Muscle of leg (tissue), 16 donors: ENCODE measurements around the gene ARHGAP24. TPM values are rescaled to one million over a fixed set of nuclear protein-coding genes. Genes with fewer than 3 reads are reported as not detected.
A peak's percentile ranks its signal among the peaks of the same experiment; 100 is the strongest.

Experiments
- DNase-seq: peaks from one replicate; pipeline ENCODE4 v3.0.0; 2013
- H3K27ac ChIP-seq: one replicate; pipeline ENCODE4 v1.5.1; 2013; ENCODE audit warnings: mild to moderate bottlenecking, low read length, control low read depth
- H3K27me3 ChIP-seq: one replicate; pipeline ENCODE4 v1.6.1; 2013; ENCODE audit warnings: low read length; ENCODE audit not compliant: control insufficient read depth, insufficient read depth
- H3K36me3 ChIP-seq: one replicate; pipeline ENCODE4 v1.6.1; 2013; ENCODE audit warnings: low read length; ENCODE audit not compliant: control insufficient read depth, insufficient read depth
- H3K4me1 ChIP-seq: one replicate; pipeline ENCODE4 v1.6.1; 2013; ENCODE audit warnings: low read length; ENCODE audit not compliant: control insufficient read depth, insufficient read depth
- H3K4me3 ChIP-seq: one replicate; pipeline ENCODE4 v1.5.1; 2013; ENCODE audit warnings: low read length, control low read depth
- H3K9me3 ChIP-seq: replicated peaks from 2 replicates; pipeline ENCODE4 v1.6.1; 2013; ENCODE audit warnings: low read depth, low read length; ENCODE audit not compliant: control insufficient read depth
- WGBS: methylation state at CpG from one replicate; pipeline ENCODE4 v1.1.5; 2013; ENCODE audit warnings: missing lambda C conversion rate; ENCODE audit not compliant: insufficient coverage; 5-methylcytosine and 5-hydroxymethylcytosine counted together
- long read RNA-seq, 11 donors: transcript quantifications; one replicate each; lab custom pipeline, GENCODE V29; 2026
- polyA plus RNA-seq, 8 donors: library from polyadenylated mRNA; unstranded; fragments of 120-200 nt; gene quantifications; one replicate each; pipeline versions ENCODE4 v1.2.1 to v1.2.3, GENCODE V29; 2013; ENCODE audit warnings: inconsistent platforms in 1 of 8, low replicate concordance in 1 of 8; ENCODE audit not compliant: insufficient read length in 8 of 8, insufficient read depth in 1 of 8
- total RNA-seq: library from RNA; stranded (reverse); fragments of 120-200 nt; gene quantifications from one replicate; pipeline ENCODE4 v1.2.4, GENCODE V29; 2013

Gene ARHGAP24
- total RNA-seq = 66.1 TPM
- 10 to 100 TPM; 39.8 to 57.8 (median 48.7) TPM for polyA plus RNA-seq
- long read RNA-seq, donor 1 = 0 reads
- long read RNA-seq, donor 2, partial matches to known transcripts = 0 of 1 reads
- long read RNA-seq, donor 2, other reads (novel, unspliced or antisense) = 0 of 1 reads
- long read RNA-seq, donor 3, full-length matches to known transcripts = 6 of 24 reads
- long read RNA-seq, donor 3, partial matches to known transcripts = 18 of 24 reads
- long read RNA-seq, donor 3, other reads (novel, unspliced or antisense) = 0 of 24 reads
- long read RNA-seq, donor 4, partial matches to known transcripts = 6 of 7 reads
- long read RNA-seq, donor 4, other reads (novel, unspliced or antisense) = 0 of 7 reads
- long read RNA-seq, donor 5, partial matches to known transcripts = 26 of 31 reads
- long read RNA-seq, donor 5, other reads (novel, unspliced or antisense) = 0 of 31 reads
- long read RNA-seq, donor 6, partial matches to known transcripts = 8 of 13 reads
- long read RNA-seq, donor 6, other reads (novel, unspliced or antisense) = 0 of 13 reads
- long read RNA-seq, donor 7, partial matches to known transcripts = 26 of 34 reads
- long read RNA-seq, donor 7, other reads (novel, unspliced or antisense) = 0 of 34 reads
- long read RNA-seq, donor 8, transcript ARHGAP24-212 (8 exons, 1,936 nt) = major isoform, 5 of 6 reads
- long read RNA-seq, donor 8, partial matches to known transcripts = 0 of 6 reads
- long read RNA-seq, donor 8, other reads (novel, unspliced or antisense) = 0 of 6 reads
- long read RNA-seq, donor 9, partial matches to known transcripts = 12 of 19 reads
- long read RNA-seq, donor 9, other reads (novel, unspliced or antisense) = 0 of 19 reads
- long read RNA-seq, donor 10, transcript ARHGAP24-212 (8 exons, 1,936 nt) = major isoform, 5 of 23 reads
- long read RNA-seq, donor 10, partial matches to known transcripts = 14 of 23 reads
- long read RNA-seq, donor 10, other reads (novel, unspliced or antisense) = 0 of 23 reads
- long read RNA-seq, donor 11, partial matches to known transcripts = 0 of 7 reads
- long read RNA-seq, donor 11, other reads (novel, unspliced or antisense) = 0 of 7 reads

DNA sequence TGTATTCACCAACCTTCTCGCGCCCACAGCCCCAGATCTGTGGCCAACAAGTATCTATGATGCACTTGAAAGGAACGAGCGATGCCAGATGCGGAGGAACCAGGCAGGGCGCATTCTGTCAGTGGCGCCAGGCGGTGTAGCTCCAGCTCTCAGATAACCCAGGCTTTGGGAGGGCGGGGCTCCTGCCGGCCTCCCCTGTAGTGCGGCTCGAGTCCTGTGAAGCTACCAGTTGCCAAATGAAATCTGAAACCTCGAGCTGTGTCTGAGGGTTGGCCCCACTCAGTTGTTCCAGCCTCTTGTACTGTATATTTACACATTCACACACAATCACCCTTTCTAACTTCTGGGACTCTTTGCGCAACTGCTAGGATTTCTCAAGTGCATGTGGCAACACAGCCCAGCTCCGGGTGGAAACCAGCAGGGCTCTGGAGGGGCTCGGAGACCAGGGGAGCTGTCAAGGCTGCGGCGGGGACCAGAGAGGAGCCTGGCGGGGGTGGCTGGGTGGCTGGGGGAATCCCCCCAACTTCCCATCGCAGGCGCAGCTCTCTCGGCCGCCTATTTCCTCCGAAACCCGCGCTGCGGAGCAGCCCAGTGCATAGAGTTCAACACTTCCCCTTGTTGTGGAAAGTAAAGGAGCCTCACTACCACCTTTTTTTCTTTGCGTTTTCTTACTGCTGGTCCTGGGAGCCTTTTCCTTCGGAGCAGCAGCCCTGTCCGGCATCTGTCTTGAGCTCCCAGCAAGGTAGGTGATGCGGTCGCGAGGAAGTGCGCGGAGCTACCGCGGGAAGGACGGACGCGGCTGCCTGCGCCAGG lies at the start of gene ARHGAP24:
ARHGAP24 (plus strand) TSS at position 333 of the 813 bp plus-strand sequence.
- no peaks in the 10 kb centered on the region for H3K9me3 ChIP-seq
- 4% methylated on average over 15 of the region's 41 CpGs for WGBS
- no peaks in the 10 kb centered on the region for H3K27me3 ChIP-seq
- peak within 1 kb of the TSS; percentile 74 for H3K4me3 ChIP-seq
- peaks cover 16% of the 10 kb centered on the region for H3K4me1 ChIP-seq
- peak within 1 kb of the TSS; percentile 97 for H3K27ac ChIP-seq
- peak; percentile 98 for DNase-seq
- H3K36me3 ChIP-seq = no peaks in the 10 kb centered on the region

DNA sequence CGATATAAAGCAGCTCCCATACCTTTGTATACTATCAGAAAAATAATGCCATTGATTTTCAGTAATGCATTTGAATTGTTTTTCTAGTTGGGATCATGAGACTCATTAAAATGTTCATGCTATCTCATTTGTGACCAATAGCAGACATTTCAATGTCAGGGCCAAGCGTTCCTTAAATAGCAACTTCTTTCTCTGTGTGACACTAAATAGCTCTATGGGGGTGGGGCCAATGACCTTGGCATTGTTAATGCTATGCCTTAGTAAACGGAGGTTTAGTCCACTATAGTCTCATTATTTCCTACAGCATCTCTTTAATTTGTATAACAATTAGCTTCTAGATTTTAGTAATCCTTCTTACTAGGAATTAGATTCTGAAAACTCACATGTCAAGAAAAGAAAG lies 48.6 kb upstream of the ARHGAP24 start:
- H3K4me1 ChIP-seq = no peaks in the 10 kb centered on the region
- H3K27me3 ChIP-seq = no peaks in the 10 kb centered on the region
- no peaks in the 10 kb centered on the region for H3K9me3 ChIP-seq
- H3K27ac ChIP-seq = no peak overlapping the region
- no peaks in the 10 kb centered on the region for H3K36me3 ChIP-seq
- H3K4me3 ChIP-seq = no peak overlapping the region
- no CpG with 5 or more reads among the region's 3 CpGs for WGBS
- no peak for DNase-seq

DNA sequence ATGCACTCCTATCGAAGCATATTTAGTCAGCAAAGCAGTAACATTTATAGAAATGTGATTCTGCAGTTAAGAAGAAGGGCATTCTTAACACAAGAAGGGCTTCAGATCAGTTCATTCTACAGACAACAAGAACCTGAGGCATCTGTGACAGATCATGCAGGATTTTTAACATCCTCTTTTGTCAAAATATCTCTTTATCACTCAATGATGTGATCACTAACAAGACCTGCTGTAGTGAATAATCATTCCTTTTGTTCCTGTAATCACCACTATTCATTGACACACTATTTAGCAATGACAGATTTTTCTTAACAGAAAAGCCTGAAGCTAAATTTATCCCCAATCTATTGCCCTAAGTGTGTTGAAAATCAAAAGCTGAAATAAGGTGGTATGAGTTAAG lies 47.8 kb upstream of the ARHGAP24 start:
- Histone ChIP-seq H3K27ac (no peak overlapping the region), H3K4me1 (no peaks in the 10 kb centered on the region)
- no peak for DNase-seq

DNA sequence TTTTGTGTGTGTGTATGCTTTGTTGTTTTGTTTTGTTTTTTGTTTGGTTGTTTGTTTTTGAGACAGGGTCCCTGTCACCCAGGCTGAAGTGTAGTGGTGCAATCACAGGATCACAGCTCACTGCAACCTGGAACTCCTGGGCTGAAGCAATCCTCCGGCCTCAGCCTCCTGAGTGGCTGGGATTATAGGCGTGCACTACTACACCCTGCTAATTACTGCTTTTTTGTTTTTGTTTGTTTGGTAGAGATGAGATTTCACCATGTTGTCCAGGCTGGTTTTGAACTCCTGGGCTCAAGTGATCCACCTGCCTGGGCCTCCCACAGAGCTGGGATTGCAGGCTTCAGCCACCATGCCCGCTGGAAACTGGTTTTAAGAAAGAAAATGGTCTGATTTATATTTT lies 44.7 kb upstream of the ARHGAP24 start:
- Histone ChIP-seq H3K4me3 (no peak overlapping the region), H3K27ac (no peak overlapping the region), H3K9me3 (no peaks in the 10 kb centered on the region), H3K36me3 (no peaks in the 10 kb centered on the region), H3K27me3 (no peaks in the 10 kb centered on the region), H3K4me1 (no peaks in the 10 kb centered on the region)
- no peak for DNase-seq
- WGBS = no CpG with 5 or more reads among the region's 3 CpGs

More for the DNA sequence above, 47.8 kb upstream of the ARHGAP24 start:
- Histone ChIP-seq H3K36me3 (no peaks in the 10 kb centered on the region), H3K4me3 (no peak overlapping the region), H3K9me3 (no peaks in the 10 kb centered on the region), H3K27me3 (no peaks in the 10 kb centered on the region)
- WGBS = no CpG with 5 or more reads among the region's 1 CpG

DNA sequence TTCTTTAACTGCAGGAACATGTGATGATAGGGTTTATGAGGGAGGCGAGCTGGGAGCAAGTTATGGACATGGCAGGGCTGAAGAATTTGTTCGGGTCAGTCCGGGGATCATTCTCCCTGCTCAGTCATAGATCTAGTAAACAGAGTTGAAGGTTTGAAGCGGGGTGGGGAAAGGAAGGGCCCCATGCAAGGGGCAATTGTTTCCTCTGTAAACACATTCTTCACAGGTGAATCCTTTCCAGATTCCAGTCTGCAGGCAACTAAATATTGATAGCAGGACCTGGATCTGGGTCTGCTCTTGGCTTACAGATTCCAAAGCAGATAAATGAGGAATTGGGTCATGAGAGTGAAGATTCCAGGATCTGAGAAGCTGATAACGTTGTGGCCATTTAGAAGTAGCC lies 44.3 kb upstream of the ARHGAP24 start:
- no peak for DNase-seq
- Histone ChIP-seq H3K4me1 (no peaks in the 10 kb centered on the region), H3K36me3 (no peaks in the 10 kb centered on the region), H3K27ac (no peak overlapping the region), H3K27me3 (no peaks in the 10 kb centered on the region), H3K4me3 (no peak overlapping the region), H3K9me3 (no peaks in the 10 kb centered on the region)
- 60% methylated on average over 2 of the region's 5 CpGs for WGBS

DNA sequence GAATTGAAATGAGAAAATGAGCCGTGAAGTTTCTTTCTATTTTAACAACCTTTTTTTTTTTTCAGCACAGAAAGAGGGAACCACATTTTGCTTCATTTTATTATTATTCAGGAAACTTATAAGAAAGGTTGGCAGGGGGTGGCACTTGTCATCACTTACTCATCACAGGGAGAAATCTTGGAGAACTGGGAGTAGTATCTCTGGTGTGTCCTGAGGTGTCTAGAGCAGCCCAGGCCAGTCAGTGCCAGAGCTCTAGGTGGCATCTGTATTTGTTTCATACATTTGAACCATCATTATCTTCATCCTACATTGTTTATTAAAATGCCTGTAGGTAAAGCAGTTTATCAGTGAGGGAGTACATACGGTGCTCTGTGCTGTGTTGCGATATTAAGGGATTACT lies 43.8 kb upstream of the ARHGAP24 start:
- DNase-seq = no peak
- Histone ChIP-seq H3K4me1 (no peaks in the 10 kb centered on the region), H3K36me3 (no peaks in the 10 kb centered on the region), H3K27me3 (no peaks in the 10 kb centered on the region), H3K4me3 (no peak overlapping the region), H3K27ac (no peak overlapping the region), H3K9me3 (no peaks in the 10 kb centered on the region)
- no CpG with 5 or more reads among the region's 3 CpGs for WGBS

DNA sequence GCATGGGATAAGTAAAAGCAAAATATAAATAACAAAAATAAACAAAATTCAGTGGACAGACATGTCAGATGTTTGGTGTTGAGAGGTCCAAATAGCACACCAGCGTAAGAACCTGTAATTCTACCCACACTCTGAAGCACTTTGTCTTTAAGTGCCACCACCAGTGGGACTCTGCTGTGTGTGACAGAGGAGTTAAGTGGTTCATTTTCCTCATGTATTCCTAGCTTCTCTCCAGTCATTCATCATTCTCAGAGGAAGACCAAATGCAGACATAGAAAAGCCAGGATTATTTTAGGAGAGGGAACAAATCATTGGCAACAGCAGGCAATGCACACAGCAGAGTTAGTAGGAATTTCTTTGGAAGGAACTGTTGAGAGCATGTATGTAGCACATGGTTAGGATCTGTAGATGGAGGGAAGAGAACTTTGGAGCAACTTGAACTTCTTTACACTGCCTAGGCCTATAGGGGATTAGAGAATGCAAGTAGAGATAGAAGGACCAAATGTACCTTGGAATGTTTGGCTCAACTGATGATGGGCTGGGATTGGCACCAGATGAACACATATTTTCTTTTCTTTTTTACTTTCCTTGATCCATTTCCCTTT lies 43.0 kb upstream of the ARHGAP24 start:
- H3K9me3 ChIP-seq = no peaks in the 10 kb centered on the region
- H3K4me1 ChIP-seq = no peaks in the 10 kb centered on the region
- no peaks in the 10 kb centered on the region for H3K36me3 ChIP-seq
- no CpG with 5 or more reads among the region's 1 CpG for WGBS
- peak; percentile 75 for DNase-seq
- H3K4me3 ChIP-seq = no peak overlapping the region
- no peaks in the 10 kb centered on the region for H3K27me3 ChIP-seq
- no peak overlapping the region for H3K27ac ChIP-seq

DNA sequence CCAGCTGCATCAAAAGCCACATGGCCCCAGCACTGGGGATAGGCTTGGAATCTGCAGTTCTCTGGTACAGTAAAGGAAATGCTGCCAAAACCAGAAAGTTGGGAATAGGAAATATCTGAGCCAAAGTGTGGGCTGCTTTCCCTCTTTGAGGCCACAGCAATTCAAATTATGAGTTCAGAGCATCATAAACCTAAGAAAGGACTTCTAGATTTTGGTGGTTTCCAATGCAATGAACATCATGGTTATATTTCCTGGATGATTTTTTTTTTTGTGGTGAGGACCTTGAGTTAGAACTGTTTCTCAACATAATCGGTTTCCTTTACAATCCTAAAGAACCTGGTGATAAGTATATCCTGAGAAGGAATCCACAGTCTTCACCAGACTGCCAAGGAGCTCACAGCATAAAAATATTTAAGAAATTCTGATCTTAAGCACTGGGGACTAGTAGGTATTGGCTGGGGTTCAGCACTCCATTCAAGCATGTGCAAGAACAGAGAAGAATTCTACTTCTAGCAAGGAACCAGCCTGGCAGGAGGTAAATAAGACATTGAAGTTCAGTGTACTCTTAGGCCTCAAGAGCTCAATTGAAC lies 29.8 kb upstream of the ARHGAP24 start:
- no peaks in the 10 kb centered on the region for H3K9me3 ChIP-seq
- peaks cover 3% of the 10 kb centered on the region for H3K4me1 ChIP-seq
- no CpG with 5 or more reads among the region's 1 CpG for WGBS
- H3K4me3 ChIP-seq = no peak overlapping the region
- no peak overlapping the region for H3K27ac ChIP-seq
- no peaks in the 10 kb centered on the region for H3K27me3 ChIP-seq
- peak; percentile 43 for DNase-seq
- H3K36me3 ChIP-seq = no peaks in the 10 kb centered on the region
